OCI-LY7 (cell line): ENCODE data around the gene CALN1. TPM values are rescaled to one million over a fixed set of nuclear protein-coding genes. Genes with fewer than 3 reads are reported as not detected.
A peak's percentile ranks its signal among the peaks of the same experiment; 100 is the strongest.

ENCODE experiments used
- BruUV-seq: library from RNA; stranded (reverse); fragments of 400-500 nt; replicated peaks from 2 replicates; lab custom pipeline; 2021; lab: Mats Ljungman, UMichigan
- CTCF ChIA-PET: fragments of 300-600 bp; sonication (Branson Sonifier 250); formaldehyde crosslinking; loops from one replicate; lab custom pipeline; 2022; ENCODE audit warnings: antibody characterized with exemption; ENCODE audit not compliant: unreplicated experiment; lab: Charles Lee
- POLR2A ChIA-PET: fragments of 300-600 bp; sonication (Branson Sonifier 250); formaldehyde crosslinking; loops from one replicate; lab custom pipeline; 2022; ENCODE audit warnings: antibody characterized with exemption; lab: Charles Lee
- DNase-seq: peaks from one replicate; pipeline ENCODE4 v3.0.0-alpha.2; 2015; ENCODE audit warnings: low spot score
- H2AFZ ChIP-seq: fragments of 200-600 bp; sonication (generic), shearing (Covaris generic); 2 replicates; pipeline ENCODE4 v1.6.1; 2014; ENCODE audit warnings: mild to moderate bottlenecking, antibody characterized with exemption, low read length, moderate library complexity
- H3K27ac ChIP-seq: fragments of 200-600 bp; sonication (generic); 2 replicates; pipeline ENCODE4 v1.5.1; 2014; ENCODE audit warnings: mixed run types, low read depth, mild to moderate bottlenecking, moderate library complexity, low read length, inconsistent platforms; ENCODE audit not compliant: poor library complexity, severe bottlenecking
- H3K36me3 ChIP-seq: fragments of 200-600 bp; sonication (generic); 2 replicates; pipeline ENCODE4 v1.6.1; 2014; ENCODE audit warnings: mild to moderate bottlenecking, antibody characterized with exemption, low read length, moderate library complexity, mixed read lengths; ENCODE audit not compliant: insufficient read depth
- H3K4me1 ChIP-seq: fragments of 200-600 bp; sonication (generic); 2 replicates; pipeline ENCODE4 v1.5.1; 2014; ENCODE audit warnings: mild to moderate bottlenecking, low read length; ENCODE audit not compliant: insufficient read depth, poor library complexity, severe bottlenecking
- H3K4me2 ChIP-seq: fragments of 200-600 bp; sonication (generic); 2 replicates; pipeline ENCODE4 v1.6.1; 2014; ENCODE audit warnings: mild to moderate bottlenecking, low read length
- H3K4me3 ChIP-seq: fragments of 200-600 bp; sonication (generic); 2 replicates; pipeline ENCODE4 v1.5.1; 2014; ENCODE audit warnings: mild to moderate bottlenecking, low read depth, low read length; ENCODE audit not compliant: poor library complexity, severe bottlenecking
- H3K79me2 ChIP-seq: fragments of 200-600 bp; sonication (generic); 2 replicates; pipeline ENCODE4 v1.6.1; 2016; ENCODE audit warnings: low read depth, mild to moderate bottlenecking, low read length, moderate library complexity, mixed read lengths; ENCODE audit not compliant: insufficient read depth
- H3K9me2 ChIP-seq: fragments of 200-600 bp; sonication (generic); 2 replicates; pipeline ENCODE4 v1.6.1; 2016; ENCODE audit warnings: mild to moderate bottlenecking, low read length, mixed read lengths; ENCODE audit not compliant: insufficient read depth
- H3K9me3 ChIP-seq: fragments of 200-600 bp; sonication (generic); 2 replicates; pipeline ENCODE4 v1.6.1; 2014; ENCODE audit warnings: mild to moderate bottlenecking, mixed run types, low read length, mixed read lengths
- H4K20me1 ChIP-seq: fragments of 200-600 bp; sonication (generic); 2 replicates; pipeline ENCODE4 v1.6.1; 2014; ENCODE audit warnings: mild to moderate bottlenecking, antibody characterized with exemption, low read length, moderate library complexity, mixed read lengths; ENCODE audit not compliant: insufficient read depth
- CTCF ChIP-seq: fragments of 200-600 bp; sonication (generic); conservative IDR thresholded peaks from 2 replicates; pipeline ENCODE4 v1.5.1; 2014; ENCODE audit warnings: mild to moderate bottlenecking, antibody characterized with exemption, low read length, moderate library complexity, mixed read lengths
- EZH2phosphoT487 ChIP-seq: fragments of 200-600 bp; sonication (generic); IDR thresholded peaks from 2 replicates; pipeline ENCODE4 v1.6.1; 2018; ENCODE audit warnings: low read depth, borderline replicate concordance, mild to moderate bottlenecking, mixed run types, antibody characterized with exemption, low read length, moderate library complexity, mixed read lengths
- intact Hi-C: fragments of 100-400 bp; cut with micrococcal nuclease; formaldehyde crosslinking; loops from one replicate; pipeline ENCODE4 v1.10.0; 2022; ENCODE audit not compliant: unreplicated experiment
- total RNA-seq, 2 experiments: library from RNA; depleted of rRNA in 1 of 2; stranded (reverse); fragments of >200 nt in 1 of 2; shearing (Covaris generic) in 1 of 2; gene quantifications; 2 replicates each; pipeline ENCODE4 v1.2.3, GENCODE V29; 2014 to 2022

Gene CALN1
- total RNA-seq, 2 experiments from 2014 or later, result not detected

- TF ChIP-seq EZH2phosphoT487, result no peak
- no peak for TF ChIP-seq CTCF
- CTCF ChIA-PET, result no interaction called here
- no peak overlapping the region for H3K4me2 ChIP-seq
- intact Hi-C loops, result no loop called here
- no peak overlapping the region for H3K27ac ChIP-seq
- no peaks in the 10 kb centered on the region for H3K4me1 ChIP-seq
- H3K79me2 ChIP-seq, result no peaks in the 10 kb centered on the region
- DNase-seq, result no peak
- H3K9me3 ChIP-seq, result no peaks in the 10 kb centered on the region
- POLR2A ChIA-PET, result no interaction called here
- no peaks in the 10 kb centered on the region for H3K36me3 ChIP-seq
- H2AFZ ChIP-seq, result no peak overlapping the region
- H4K20me1 ChIP-seq, result no peaks in the 10 kb centered on the region
- no peaks in the 10 kb centered on the region for H3K9me2 ChIP-seq
- H3K4me3 ChIP-seq, result no peak overlapping the region
- no TSS peak for BruUV-seq
Observed at GRCh38 chr7:71753956-71754664, 658.0 kb downstream of the CALN1 start.

DNA sequence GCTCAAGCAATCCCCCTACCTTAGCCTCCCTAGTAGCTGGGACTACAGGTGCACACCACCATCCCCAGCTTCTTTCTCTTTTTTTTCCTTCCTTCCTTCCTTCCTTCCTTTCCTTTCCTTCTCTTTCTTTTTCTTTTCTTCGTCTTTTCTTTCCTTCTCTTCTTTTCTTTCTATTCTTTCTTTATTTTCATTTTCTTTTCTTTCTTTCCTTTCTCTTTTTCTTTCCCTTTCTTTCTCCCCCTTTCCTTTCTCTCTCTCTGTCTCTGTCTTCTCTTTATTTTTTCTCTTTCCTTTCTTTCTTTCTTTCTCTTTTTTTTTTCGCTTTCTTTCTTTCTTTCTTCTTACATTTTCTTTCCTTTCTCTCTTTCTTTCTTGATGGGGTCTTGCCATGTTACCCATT, 658.9 kb downstream of the CALN1 start:
- Histone ChIP-seq H2AFZ (no peak overlapping the region), H3K4me2 (no peak overlapping the region), H3K79me2 (no peaks in the 10 kb centered on the region), H3K27ac (no peak overlapping the region), H3K4me3 (no peak overlapping the region), H3K4me1 (no peaks in the 10 kb centered on the region), H4K20me1 (no peaks in the 10 kb centered on the region), H3K9me3 (no peaks in the 10 kb centered on the region), H3K36me3 (no peaks in the 10 kb centered on the region), H3K9me2 (no peaks in the 10 kb centered on the region)
- intact Hi-C loops, result no loop called here
- DNase-seq, result no peak
- CTCF ChIA-PET, result no interaction called here
- TF ChIP-seq EZH2phosphoT487, result no peak
- TF ChIP-seq CTCF, result no peak
- POLR2A ChIA-PET, result no interaction called here
- no TSS peak for BruUV-seq

- intact Hi-C loops, result no loop called here
- POLR2A ChIA-PET, result no interaction called here
- DNase-seq, result no peak
- BruUV-seq, result no TSS peak
- H3K36me3 ChIP-seq, result no peaks in the 10 kb centered on the region
- no peak overlapping the region for H3K4me2 ChIP-seq
- no peak overlapping the region for H3K4me3 ChIP-seq
- H4K20me1 ChIP-seq, result no peaks in the 10 kb centered on the region
- no peak overlapping the region for H2AFZ ChIP-seq
- H3K9me3 ChIP-seq, result no peaks in the 10 kb centered on the region
- no peaks in the 10 kb centered on the region for H3K4me1 ChIP-seq
- H3K79me2 ChIP-seq, result no peaks in the 10 kb centered on the region
- H3K27ac ChIP-seq, result no peak overlapping the region
- no peaks in the 10 kb centered on the region for H3K9me2 ChIP-seq
- TF ChIP-seq CTCF, result peak; percentile 50
- TF ChIP-seq EZH2phosphoT487, result no peak
- CTCF ChIA-PET, result no interaction called here
Observed at GRCh38 chr7:71752171-71752935, 659.8 kb downstream of the CALN1 start.
